H1 (cell line): ENCODE results near the gene CCT5. TPM values are rescaled to one million over a fixed set of nuclear protein-coding genes. Genes with fewer than 3 reads are reported as not detected.
"Not testable (repeated sequence)": the region's sequence is repeated elsewhere in the genome, so short reads cannot be mapped to it uniquely, and the experiment has no call there.

Source experiments
- CTCF ChIA-PET: fragments of 300-600 bp; sonication (Branson Sonifier 250); formaldehyde crosslinking; loops from one replicate; lab custom pipeline; 2021; ENCODE audit not compliant: partially characterized antibody; lab: Charles Lee
- POLR2A ChIA-PET: fragments of 300-600 bp; sonication (Branson Sonifier 250); formaldehyde crosslinking; loops from one replicate; lab custom pipeline; 2021; ENCODE audit warnings: inconsistent platforms; ENCODE audit not compliant: partially characterized antibody; lab: Charles Lee
- DNase-seq, 2 experiments: peaks; one replicate each; pipeline versions ENCODE4 v3.0.0 to v3.0.0-alpha.2; 2010 to 2022; ENCODE audit warnings: low spot score in 2 of 2, low read depth in 1 of 2, mixed read lengths in 1 of 2
- FAIRE-seq: peaks from 2 replicates; lab custom pipeline; 2011; peaks lifted over from hg19 to GRCh38; lab: Jason Lieb, UNC
- H2AFZ ChIP-seq: 2 replicates; pipeline ENCODE4 v1.8.1; 2012; ENCODE audit warnings: low read length, inconsistent platforms
- H2AK5ac ChIP-seq: 2 replicates; pipeline ENCODE4 v1.6.1; 2013; ENCODE audit warnings: low read depth, low read length
- H2BK120ac ChIP-seq: replicated peaks from 2 replicates; pipeline ENCODE3; 2013; ENCODE audit warnings: low read depth, low read length, inconsistent platforms
- H2BK12ac ChIP-seq: 2 replicates; pipeline ENCODE4 v1.6.1; 2013; ENCODE audit warnings: low read depth, low read length
- H2BK15ac ChIP-seq: 2 replicates; pipeline ENCODE4 v1.6.1; 2013; ENCODE audit warnings: low read length
- H2BK20ac ChIP-seq: 2 replicates; pipeline ENCODE4 v1.6.1; 2013; ENCODE audit warnings: low read length
- H2BK5ac ChIP-seq: 2 replicates; pipeline ENCODE4 v1.6.1; 2013; ENCODE audit warnings: low read depth, low read length
- H3K14ac ChIP-seq: 2 replicates; pipeline ENCODE4 v1.6.1; 2013; ENCODE audit warnings: inconsistent platforms; ENCODE audit not compliant: insufficient read length
- H3K18ac ChIP-seq: 2 replicates; pipeline ENCODE4 v1.6.1; 2013; ENCODE audit warnings: low read length; ENCODE audit errors: extremely low read depth
- H3K23ac ChIP-seq: 2 replicates; pipeline ENCODE4 v1.6.1; 2013; ENCODE audit warnings: inconsistent platforms; ENCODE audit not compliant: insufficient read length
- H3K23me2 ChIP-seq: 2 replicates; pipeline ENCODE4 v1.6.1; 2013; ENCODE audit warnings: low read depth, low read length
- H3K27ac ChIP-seq: 2 replicates; pipeline ENCODE4 v1.6.1; 2011; ENCODE audit warnings: low read depth, low read length, inconsistent platforms
- H3K27me3 ChIP-seq, 4 experiments: replicated peaks in 1 of 4; 1 replicate in 1 of 4; 2 replicates in 3 of 4; pipeline versions ENCODE4 v1.6.1 to v1.8.1; 2011 to 2013; ENCODE audit warnings: low read length in 3 of 4, mild to moderate bottlenecking in 3 of 4, inconsistent platforms in 2 of 4, mixed read lengths in 2 of 4, moderate library complexity in 1 of 4; ENCODE audit not compliant: control insufficient read depth in 3 of 4, insufficient read depth in 3 of 4; ENCODE audit errors: extremely low read depth in 1 of 4
- H3K36me3 ChIP-seq, 4 experiments: 2 replicates each; pipeline versions ENCODE4 v1.6.1 to v1.8.1; 2011 to 2013; ENCODE audit warnings: mild to moderate bottlenecking in 4 of 4, low read length in 3 of 4, moderate library complexity in 2 of 4, control low read depth in 1 of 4, inconsistent platforms in 1 of 4; ENCODE audit not compliant: insufficient read depth in 4 of 4, control insufficient read depth in 2 of 4
- H3K4ac ChIP-seq: replicated peaks from 2 replicates; pipeline ENCODE3; 2013; ENCODE audit warnings: low read length, low read depth, mixed read lengths, inconsistent platforms; ENCODE audit not compliant: insufficient read length
- H3K4me1 ChIP-seq, 4 experiments: replicated peaks in 1 of 4; 1 replicate in 1 of 4; 2 replicates in 3 of 4; pipeline versions ENCODE4 v1.6.1 to v1.8.1; 2011 to 2013; ENCODE audit warnings: low read length in 3 of 4, inconsistent platforms in 2 of 4, mixed read lengths in 1 of 4; ENCODE audit not compliant: insufficient read depth in 4 of 4, control insufficient read depth in 3 of 4
- H3K4me2 ChIP-seq, 2 experiments: 2 replicates each; pipeline versions ENCODE4 v1.6.1 to v1.8.1; 2011 to 2013; ENCODE audit warnings: low read depth in 2 of 2, low read length in 2 of 2, control low read depth in 1 of 2, inconsistent platforms in 1 of 2, mild to moderate bottlenecking in 1 of 2; ENCODE audit not compliant: insufficient read depth in 1 of 2
- H3K4me3 ChIP-seq, 4 experiments: fragments of 200-600, 300-600 bp in 1 of 4; sonication (generic), shearing (Covaris generic), sonication (Bioruptor Twin) in 1 of 4; 2 replicates each; pipeline versions ENCODE4 v1.5.1 to v1.8.1; 2011 to 2016; ENCODE audit warnings: low read length in 4 of 4, low read depth in 3 of 4, control low read depth in 2 of 4, inconsistent platforms in 2 of 4, mild to moderate bottlenecking in 2 of 4, mixed read lengths in 1 of 4, moderate library complexity in 1 of 4; ENCODE audit not compliant: insufficient read depth in 2 of 4; ENCODE audit errors: extremely low read depth in 1 of 4
- H3K56ac ChIP-seq: replicated peaks from 2 replicates; pipeline ENCODE3; 2013; ENCODE audit warnings: low read depth, mild to moderate bottlenecking, mixed read lengths, low read length, inconsistent platforms; ENCODE audit not compliant: insufficient read length
- H3K79me1 ChIP-seq: 2 replicates; pipeline ENCODE4 v1.6.1; 2013; ENCODE audit warnings: low read depth, low read length, control low read depth
- H3K79me2 ChIP-seq, 2 experiments: 2 replicates each; pipeline versions ENCODE4 v1.6.1 to v1.8.1; 2012 to 2013; ENCODE audit warnings: low read length in 2 of 2, mild to moderate bottlenecking in 2 of 2, inconsistent platforms in 1 of 2; ENCODE audit not compliant: insufficient read depth in 2 of 2, control insufficient read depth in 1 of 2
- H3K9ac ChIP-seq, 4 experiments: replicated peaks in 1 of 4; 1 replicate in 1 of 4; 2 replicates in 3 of 4; pipeline versions ENCODE4 v1.6.1 to v1.8.1; 2011 to 2013; ENCODE audit warnings: low read depth in 3 of 4, low read length in 3 of 4, control low read depth in 2 of 4, mild to moderate bottlenecking in 2 of 4, moderate library complexity in 2 of 4, inconsistent platforms in 1 of 4; ENCODE audit errors: extremely low read depth in 1 of 4
- H3K9me3 ChIP-seq, 2 experiments: 2 replicates each; pipeline versions ENCODE4 v1.6.1 to v1.8.1; 2012 to 2013; ENCODE audit warnings: mild to moderate bottlenecking in 2 of 2, moderate library complexity in 2 of 2, control low read depth in 1 of 2, inconsistent platforms in 1 of 2, low read depth in 1 of 2, low read length in 1 of 2, mixed read lengths in 1 of 2; ENCODE audit not compliant: insufficient read depth in 2 of 2
- H4K20me1 ChIP-seq, 2 experiments: replicated peaks in 1 of 2; 2 replicates each; pipeline versions ENCODE3 to v1.8.1; 2011 to 2013; ENCODE audit warnings: inconsistent platforms in 2 of 2, low read length in 2 of 2, mild to moderate bottlenecking in 1 of 2; ENCODE audit not compliant: insufficient read depth in 2 of 2, control insufficient read depth in 1 of 2
- H4K5ac ChIP-seq: 2 replicates; pipeline ENCODE4 v1.6.1; 2013; ENCODE audit warnings: low read length, low read depth, mixed read lengths, inconsistent platforms; ENCODE audit not compliant: insufficient read length
- H4K8ac ChIP-seq: 2 replicates; pipeline ENCODE4 v1.8.0; 2013; ENCODE audit warnings: mild to moderate bottlenecking, moderate library complexity, low read length, inconsistent platforms; ENCODE audit not compliant: insufficient read depth; ENCODE audit errors: extremely low read depth
- H4K91ac ChIP-seq: replicated peaks from 2 replicates; pipeline ENCODE3; 2013; ENCODE audit warnings: low read length, mixed read lengths, inconsistent platforms; ENCODE audit not compliant: insufficient read length
- WGBS, 2 experiments: shearing (Covaris generic) in 1 of 2; methylation state at CpG; one replicate each; pipeline versions ENCODE4 v1.1.6 to v1.1.7; 2013 to 2015; ENCODE audit warnings: low lambda C conversion rate in 2 of 2, mixed read lengths in 2 of 2, inconsistent platforms in 1 of 2, low coverage in 1 of 2, missing lambda C conversion rate in 1 of 2; ENCODE audit not compliant: insufficient replicate concordance in 2 of 2, insufficient coverage in 1 of 2, insufficient read length in 1 of 2; ENCODE audit errors: extremely low coverage in 1 of 2, missing lambda C conversion rate in 1 of 2; 5-methylcytosine and 5-hydroxymethylcytosine counted together
- polyA plus RNA-seq, 7 experiments: library from polyadenylated mRNA; depleted of rRNA in 3 of 7; stranded (reverse) in 5 of 7; unstranded in 2 of 7; fragments of >200 nt in 5 of 7; fragments of 200-250 nt in 2 of 7; gene quantifications; 1 replicate in 5 of 7; 2 replicates in 1 of 7; 4 replicates in 1 of 7; pipeline versions ENCODE4 v1.2.1 to v1.2.3, GENCODE V29; 2011 to 2013; ENCODE audit warnings: missing spikeins in 2 of 7, mixed read lengths in 2 of 7
- total RNA-seq: library from RNA; stranded (reverse); fragmentation: NEBNext Ultra II Directional; extraction: Animal tissue kit (Norgen Biotek cat#: 25700); gene quantifications from 2 replicates; pipeline ENCODE4 v1.2.1, GENCODE V29; 2021

CCT5 gene
- total and polyA plus RNA-seq, 2 of the 8 experiments (the other 6 are each of a cell fraction or from before 2014, with no cell fraction given) = 425 to 549 TPM

- not testable (repeated sequence) for H2BK15ac ChIP-seq, H2AFZ ChIP-seq, H3K36me3 ChIP-seq, H3K79me1 ChIP-seq, H2BK120ac ChIP-seq, H2BK5ac ChIP-seq, DNase-seq, H4K91ac ChIP-seq, H3K27me3 ChIP-seq, H3K18ac ChIP-seq, H4K20me1 ChIP-seq, H3K23ac ChIP-seq, H3K4ac ChIP-seq, H3K9ac ChIP-seq, H3K14ac ChIP-seq, H3K23me2 ChIP-seq, H4K5ac ChIP-seq, H3K27ac ChIP-seq, H3K56ac ChIP-seq, H2BK20ac ChIP-seq, H4K8ac ChIP-seq, H3K9me3 ChIP-seq, H3K4me2 ChIP-seq, H2AK5ac ChIP-seq, FAIRE-seq, H3K79me2 ChIP-seq, H3K4me1 ChIP-seq, H3K4me3 ChIP-seq, H2BK12ac ChIP-seq
- ChIA-PET CTCF (interaction anchor here (0.7 to 0.9 kb wide), 2 partner anchors 20 to 48 kb away, joined by 3 read pairs; no protein-coding TSS in a partner anchor), POLR2A (interaction anchor here (1.3 to 1.4 kb wide), 2 partner anchors 8 to 25 kb away, joined by 4 read pairs; no protein-coding TSS in a partner anchor)
- 77% methylated on average over 8 of the region's 8 CpGs; no CpG with 5 or more reads in 1 of the 2 experiments for whole genome bisulfite sequencing, 2 experiments
These were observed 60.9 kb downstream of the CCT5 start for GRCh38 chr5:10310835-10311570.
